Measurements from ENCODE around the gene CCT8L2.
"Not testable (repeated sequence)": the region's sequence is repeated elsewhere in the genome, so short reads cannot be mapped to it uniquely, and the experiment has no call there.

DNA sequence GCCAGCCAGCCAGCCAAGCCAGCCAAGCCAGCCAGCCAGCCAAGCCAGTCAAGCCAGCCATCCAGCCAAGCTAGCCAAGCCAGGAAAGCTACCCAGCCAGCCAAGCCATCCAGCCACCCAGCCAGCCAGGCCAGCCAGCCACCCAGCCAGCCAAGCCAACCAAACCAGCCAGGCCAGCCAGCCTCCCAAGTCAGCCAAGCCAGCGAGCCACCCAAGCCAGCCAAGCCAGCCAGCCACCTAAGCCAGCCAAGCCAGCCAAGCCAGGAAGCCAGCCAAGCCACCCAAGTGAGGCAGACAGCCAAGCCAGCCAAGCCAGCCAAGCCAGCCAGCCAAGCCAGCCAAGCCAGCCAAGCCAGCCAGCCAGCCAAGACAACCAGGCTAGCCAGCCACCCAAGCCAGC is 32.6 kb downstream of the CCT8L2 start:
- not testable (repeated sequence) for TF ChIP-seq JUN (IDR thresholded peaks at IDR 0.05; ENCODE audit: low read depth, low read length); POLR2A (IDR thresholded peaks at IDR 0.05; ENCODE audit: control extremely low read depth in 1 of 2, low read depth in 2 of 2, low read length in 2 of 2); EZH2 (IDR thresholded peaks at IDR 0.05; ENCODE audit: low read depth, low read length, severe bottlenecking)
- TF ChIP-seq, protein P1, sequence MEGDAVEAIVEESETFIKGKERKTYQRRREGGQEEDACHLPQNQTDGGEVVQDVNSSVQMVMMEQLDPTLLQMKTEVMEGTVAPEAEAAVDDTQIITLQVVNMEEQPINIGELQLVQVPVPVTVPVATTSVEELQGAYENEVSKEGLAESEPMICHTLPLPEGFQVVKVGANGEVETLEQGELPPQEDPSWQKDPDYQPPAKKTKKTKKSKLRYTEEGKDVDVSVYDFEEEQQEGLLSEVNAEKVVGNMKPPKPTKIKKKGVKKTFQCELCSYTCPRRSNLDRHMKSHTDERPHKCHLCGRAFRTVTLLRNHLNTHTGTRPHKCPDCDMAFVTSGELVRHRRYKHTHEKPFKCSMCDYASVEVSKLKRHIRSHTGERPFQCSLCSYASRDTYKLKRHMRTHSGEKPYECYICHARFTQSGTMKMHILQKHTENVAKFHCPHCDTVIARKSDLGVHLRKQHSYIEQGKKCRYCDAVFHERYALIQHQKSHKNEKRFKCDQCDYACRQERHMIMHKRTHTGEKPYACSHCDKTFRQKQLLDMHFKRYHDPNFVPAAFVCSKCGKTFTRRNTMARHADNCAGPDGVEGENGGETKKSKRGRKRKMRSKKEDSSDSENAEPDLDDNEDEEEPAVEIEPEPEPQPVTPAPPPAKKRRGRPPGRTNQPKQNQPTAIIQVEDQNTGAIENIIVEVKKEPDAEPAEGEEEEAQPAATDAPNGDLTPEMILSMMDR (IDR thresholded peaks at IDR 0.05; ENCODE audit: control extremely low read depth in 1 of 3, insufficient read depth in 1 of 3, low read depth in 1 of 3, low read length in 3 of 3): not testable (repeated sequence)

Data from H1 (cell line).